Measurements from ENCODE around the gene PLEKHA8. TPM values are rescaled to one million over a fixed set of nuclear protein-coding genes. Genes with fewer than 3 reads are reported as not detected.

Gene PLEKHA8
- total and polyA plus RNA-seq, 11 donors = 1.5 to 6.8 (median 4.1) TPM

GRCh38 chr7:30143748-30144251 lies 115.6 kb downstream of the PLEKHA8 start:
- no peak for ATAC-seq
- no peak for TF ChIP-seq POLR2A (IDR thresholded peaks at IDR 0.05)
- TF ChIP-seq, protein P1, sequence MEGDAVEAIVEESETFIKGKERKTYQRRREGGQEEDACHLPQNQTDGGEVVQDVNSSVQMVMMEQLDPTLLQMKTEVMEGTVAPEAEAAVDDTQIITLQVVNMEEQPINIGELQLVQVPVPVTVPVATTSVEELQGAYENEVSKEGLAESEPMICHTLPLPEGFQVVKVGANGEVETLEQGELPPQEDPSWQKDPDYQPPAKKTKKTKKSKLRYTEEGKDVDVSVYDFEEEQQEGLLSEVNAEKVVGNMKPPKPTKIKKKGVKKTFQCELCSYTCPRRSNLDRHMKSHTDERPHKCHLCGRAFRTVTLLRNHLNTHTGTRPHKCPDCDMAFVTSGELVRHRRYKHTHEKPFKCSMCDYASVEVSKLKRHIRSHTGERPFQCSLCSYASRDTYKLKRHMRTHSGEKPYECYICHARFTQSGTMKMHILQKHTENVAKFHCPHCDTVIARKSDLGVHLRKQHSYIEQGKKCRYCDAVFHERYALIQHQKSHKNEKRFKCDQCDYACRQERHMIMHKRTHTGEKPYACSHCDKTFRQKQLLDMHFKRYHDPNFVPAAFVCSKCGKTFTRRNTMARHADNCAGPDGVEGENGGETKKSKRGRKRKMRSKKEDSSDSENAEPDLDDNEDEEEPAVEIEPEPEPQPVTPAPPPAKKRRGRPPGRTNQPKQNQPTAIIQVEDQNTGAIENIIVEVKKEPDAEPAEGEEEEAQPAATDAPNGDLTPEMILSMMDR (IDR thresholded peaks at IDR 0.05) = no peak
- WGBS, 4 donors = 97 to 100% (median 100%) methylated on average over 1 of the region's 1 CpG
- intact Hi-C loops (cut with DNase I) = no loop called here
- Histone ChIP-seq H3K36me3 (peaks cover 0 to 1% (median 0%) of the 10 kb centered on the region in 9 donors), H3K27me3 (no peaks in the 10 kb centered on the region), H3K4me3 (no peak overlapping the region), H3K9me3 (no peaks in the 10 kb centered on the region), H3K27ac (no peak overlapping the region), H3K4me1 (peaks cover 0 to 50% (median 19%) of the 10 kb centered on the region in 12 donors)
- DNase-seq = no peak

DNA sequence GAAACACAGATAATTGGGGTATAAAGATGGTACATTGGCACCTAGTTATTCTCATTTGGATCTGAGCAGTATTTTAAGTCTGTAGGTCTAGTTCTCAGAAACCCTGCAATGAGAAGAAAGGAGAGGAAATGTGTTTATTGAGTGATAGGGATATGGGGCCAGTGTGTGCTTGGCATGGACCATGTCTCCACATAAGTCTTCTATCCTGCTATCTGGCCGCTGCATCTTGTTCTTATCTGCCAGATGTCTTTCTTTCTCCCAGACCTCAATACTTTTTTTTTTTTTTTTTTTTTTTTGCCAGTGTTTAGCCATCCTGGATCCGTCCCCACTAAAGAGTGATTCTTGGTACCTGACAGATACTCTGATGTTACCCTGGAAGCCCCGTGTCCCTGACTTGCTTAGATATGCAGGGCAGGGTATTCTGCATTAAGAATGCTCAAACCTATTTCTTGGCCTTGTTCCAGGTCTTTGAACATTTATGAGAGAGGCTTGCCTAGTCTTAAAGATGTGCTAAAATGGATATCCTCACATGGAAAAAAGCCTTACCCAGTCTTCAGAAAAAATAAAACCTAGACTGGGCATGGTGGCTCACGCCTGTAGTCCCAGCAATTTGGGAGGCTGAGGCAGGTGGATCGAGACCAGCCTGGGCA lies 116.6 kb downstream of the PLEKHA8 start:
- no peak for ATAC-seq
- intact Hi-C loops (cut with DNase I) = no loop called here
- no peak overlapping the region for H3K27ac ChIP-seq
- peaks cover 0 to 42% (median 22%) of the 10 kb centered on the region in 12 donors for H3K4me1 ChIP-seq
- DNase-seq = no peak
- no peaks in the 10 kb centered on the region for H3K9me3 ChIP-seq
- peaks cover 0 to 11% (median 6%) of the 10 kb centered on the region in 9 donors for H3K36me3 ChIP-seq
- 93 to 95% (median 94%) methylated on average over 5 of the region's 5 CpGs for WGBS, 4 donors
- H3K4me3 ChIP-seq = no peak overlapping the region
- TF ChIP-seq, protein P1 (IDR thresholded peaks at IDR 0.05) = no peak
- no peak for TF ChIP-seq POLR2A (IDR thresholded peaks at IDR 0.05)
- H3K27me3 ChIP-seq = no peaks in the 10 kb centered on the region

- no peaks in the 10 kb centered on the region for H3K27me3 ChIP-seq
- H3K9me3 ChIP-seq = no peaks in the 10 kb centered on the region
- WGBS, 4 donors = 91 to 95% (median 93%) methylated on average over 6 of the region's 6 CpGs
- H3K36me3 ChIP-seq = peaks cover 0 to 18% (median 6%) of the 10 kb centered on the region in 9 donors
- no peak for DNase-seq
- peaks cover 0 to 40% (median 21%) of the 10 kb centered on the region in 12 donors for H3K4me1 ChIP-seq
- TF ChIP-seq, protein P1 (IDR thresholded peaks at IDR 0.05) = no peak
- no peak for TF ChIP-seq POLR2A (IDR thresholded peaks at IDR 0.05)
- intact Hi-C loops (cut with DNase I) = no loop called here
- H3K27ac ChIP-seq = peak overlapping the region in 1 of 12 donors; percentile 49
- no peak overlapping the region for H3K4me3 ChIP-seq
- no peak for ATAC-seq
Observed at GRCh38 chr7:30145426-30145970, 117.3 kb downstream of the PLEKHA8 start.

GRCh38 chr7:30146127-30146612 lies 118.0 kb downstream of the PLEKHA8 start:
- no peaks in the 10 kb centered on the region for H3K9me3 ChIP-seq
- DNase-seq (peak in 1 of 5 donors; percentile 55), ATAC-seq (peak; percentile 41 to 66 (median 52))
- H3K4me1 ChIP-seq = peaks cover 0 to 40% (median 21%) of the 10 kb centered on the region in 12 donors
- H3K27me3 ChIP-seq = no peaks in the 10 kb centered on the region
- 67 to 80% (median 72%) methylated on average over 13 of the region's 13 CpGs for WGBS, 4 donors
- intact Hi-C loops (cut with DNase I) = loop anchor here in 1 of 10 donors (1.0 kb wide), 1 partner anchor 17 kb away; no protein-coding TSS in a partner anchor
- H3K36me3 ChIP-seq = peaks cover 0 to 25% (median 10%) of the 10 kb centered on the region in 9 donors
- H3K4me3 ChIP-seq = no peak overlapping the region
- peak overlapping the region in 1 of 12 donors; percentile 49 for H3K27ac ChIP-seq
- TF ChIP-seq, protein P1 (IDR thresholded peaks at IDR 0.05) = no peak
- TF ChIP-seq POLR2A (IDR thresholded peaks at IDR 0.05) = no peak
